Measurements from ENCODE around the gene GORASP2.

The GORASP2 gene

GRCh38 chr2:170891893-170892292 lies 37.2 kb upstream of the GORASP2 start:
- POLR2A ChIA-PET = no interaction called here
- no peak overlapping the region for H3K4me3 ChIP-seq (ENCODE audit: low read depth, low read length)
- no peaks in the 10 kb centered on the region for H3K9me3 ChIP-seq (ENCODE audit: control insufficient read depth, insufficient read depth, low read depth, low read length)
- H3K36me3 ChIP-seq (ENCODE audit: control insufficient read depth in 2 of 2, insufficient read depth in 1 of 2, low read length in 2 of 2) = no peaks in the 10 kb centered on the region
- H3K4me1 ChIP-seq (ENCODE audit: control insufficient read depth, insufficient read depth, low read length) = no peaks in the 10 kb centered on the region
- no peak for TF ChIP-seq ZNF19 (tag by site-specific recombination; IDR thresholded peaks at IDR 0.05; ENCODE audit: low read depth)
- no peak for TF ChIP-seq ZFP3 (tag by site-specific recombination; IDR thresholded peaks at IDR 0.05; ENCODE audit: low read depth)
- TF ChIP-seq ZNF555 (tag by site-specific recombination; conservative IDR thresholded peaks at IDR 0.05) = no peak
- TF ChIP-seq ZNF175 (tag by site-specific recombination; IDR thresholded peaks at IDR 0.05) = no peak
- no peak for TF ChIP-seq GLIS1 (tag by site-specific recombination; IDR thresholded peaks at IDR 0.05)
- TF ChIP-seq MYNN (tag by site-specific recombination; IDR thresholded peaks at IDR 0.05; ENCODE audit: borderline replicate concordance) = no peak
- TF ChIP-seq ZNF138 (tag by site-specific recombination; IDR thresholded peaks at IDR 0.05; ENCODE audit: borderline replicate concordance) = no peak
- TF ChIP-seq, protein P1, sequence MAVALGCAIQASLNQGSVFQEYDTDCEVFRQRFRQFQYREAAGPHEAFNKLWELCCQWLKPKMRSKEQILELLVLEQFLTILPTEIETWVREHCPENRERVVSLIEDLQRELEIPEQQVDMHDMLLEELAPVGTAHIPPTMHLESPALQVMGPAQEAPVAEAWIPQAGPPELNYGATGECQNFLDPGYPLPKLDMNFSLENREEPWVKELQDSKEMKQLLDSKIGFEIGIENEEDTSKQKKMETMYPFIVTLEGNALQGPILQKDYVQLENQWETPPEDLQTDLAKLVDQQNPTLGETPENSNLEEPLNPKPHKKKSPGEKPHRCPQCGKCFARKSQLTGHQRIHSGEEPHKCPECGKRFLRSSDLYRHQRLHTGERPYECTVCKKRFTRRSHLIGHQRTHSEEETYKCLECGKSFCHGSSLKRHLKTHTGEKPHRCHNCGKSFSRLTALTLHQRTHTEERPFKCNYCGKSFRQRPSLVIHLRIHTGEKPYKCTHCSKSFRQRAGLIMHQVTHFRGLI (tag by site-specific recombination; IDR thresholded peaks at IDR 0.05) = no peak
- TF ChIP-seq ZXDB (tag by site-specific recombination; IDR thresholded peaks at IDR 0.05) = no peak
- no peak for TF ChIP-seq ZNF391 (tag by site-specific recombination; IDR thresholded peaks at IDR 0.05; ENCODE audit: borderline replicate concordance, low read depth)
- no peak for TF ChIP-seq ZBTB17 (tag by site-specific recombination; IDR thresholded peaks at IDR 0.05)
- CTCF ChIA-PET = interaction anchor here (1.1 to 1.9 kb wide), 2 partner anchors 19 to 47 kb away, joined by 3 to 9 read pairs; no protein-coding TSS in a partner anchor
- H3K27ac ChIP-seq (ENCODE audit: extremely low read depth, low read depth, low read length) = no peak overlapping the region

GRCh38 chr2:170892391-170892951 lies 36.6 kb upstream of the GORASP2 start:
- CTCF ChIA-PET = interaction anchor here (1.1 to 1.9 kb wide), 2 partner anchors 19 to 47 kb away, joined by 3 to 9 read pairs; no protein-coding TSS in a partner anchor
- Histone ChIP-seq H3K4me1 (ENCODE audit: control insufficient read depth, insufficient read depth, low read length) (no peaks in the 10 kb centered on the region), H3K27ac (ENCODE audit: extremely low read depth, low read depth, low read length) (no peak overlapping the region), H3K4me3 (ENCODE audit: low read depth, low read length) (no peak overlapping the region), H3K36me3 (ENCODE audit: control insufficient read depth in 2 of 2, insufficient read depth in 1 of 2, low read length in 2 of 2) (no peaks in the 10 kb centered on the region), H3K9me3 (ENCODE audit: control insufficient read depth, insufficient read depth, low read depth, low read length) (no peaks in the 10 kb centered on the region)
- POLR2A ChIA-PET = interaction anchor here (0.5 kb wide), 1 partner anchor 18 kb away, joined by 3 read pairs; no protein-coding TSS in a partner anchor
- no peak for TF ChIP-seq ZNF707 (tag by site-specific recombination; IDR thresholded peaks at IDR 0.05)
- no peak for TF ChIP-seq ZNF830 (tag by site-specific recombination; IDR thresholded peaks at IDR 0.05; ENCODE audit: low read depth)
- TF ChIP-seq, protein P2, sequence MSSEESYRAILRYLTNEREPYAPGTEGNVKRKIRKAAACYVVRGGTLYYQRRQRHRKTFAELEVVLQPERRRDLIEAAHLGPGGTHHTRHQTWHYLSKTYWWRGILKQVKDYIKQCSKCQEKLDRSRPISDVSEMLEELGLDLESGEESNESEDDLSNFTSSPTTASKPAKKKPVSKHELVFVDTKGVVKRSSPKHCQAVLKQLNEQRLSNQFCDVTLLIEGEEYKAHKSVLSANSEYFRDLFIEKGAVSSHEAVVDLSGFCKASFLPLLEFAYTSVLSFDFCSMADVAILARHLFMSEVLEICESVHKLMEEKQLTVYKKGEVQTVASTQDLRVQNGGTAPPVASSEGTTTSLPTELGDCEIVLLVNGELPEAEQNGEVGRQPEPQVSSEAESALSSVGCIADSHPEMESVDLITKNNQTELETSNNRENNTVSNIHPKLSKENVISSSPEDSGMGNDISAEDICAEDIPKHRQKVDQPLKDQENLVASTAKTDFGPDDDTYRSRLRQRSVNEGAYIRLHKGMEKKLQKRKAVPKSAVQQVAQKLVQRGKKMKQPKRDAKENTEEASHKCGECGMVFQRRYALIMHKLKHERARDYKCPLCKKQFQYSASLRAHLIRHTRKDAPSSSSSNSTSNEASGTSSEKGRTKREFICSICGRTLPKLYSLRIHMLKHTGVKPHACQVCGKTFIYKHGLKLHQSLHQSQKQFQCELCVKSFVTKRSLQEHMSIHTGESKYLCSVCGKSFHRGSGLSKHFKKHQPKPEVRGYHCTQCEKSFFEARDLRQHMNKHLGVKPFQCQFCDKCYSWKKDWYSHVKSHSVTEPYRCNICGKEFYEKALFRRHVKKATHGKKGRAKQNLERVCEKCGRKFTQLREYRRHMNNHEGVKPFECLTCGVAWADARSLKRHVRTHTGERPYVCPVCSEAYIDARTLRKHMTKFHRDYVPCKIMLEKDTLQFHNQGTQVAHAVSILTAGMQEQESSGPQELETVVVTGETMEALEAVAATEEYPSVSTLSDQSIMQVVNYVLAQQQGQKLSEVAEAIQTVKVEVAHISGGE (tag by site-specific recombination; conservative IDR thresholded peaks at IDR 0.05; ENCODE audit: low read depth) = no peak
- no peak for TF ChIP-seq ZNF366 (tag by site-specific recombination; conservative IDR thresholded peaks at IDR 0.05)

GRCh38 chr2:170895023-170895757 lies 33.9 kb upstream of the GORASP2 start:
- no peaks in the 10 kb centered on the region for H3K36me3 ChIP-seq (ENCODE audit: control insufficient read depth in 2 of 2, insufficient read depth in 1 of 2, low read length in 2 of 2)
- H3K4me1 ChIP-seq (ENCODE audit: control insufficient read depth, insufficient read depth, low read length) = no peaks in the 10 kb centered on the region
- ChIA-PET POLR2A (no interaction called here), CTCF (interaction anchor here (0.5 to 0.8 kb wide), 5 partner anchors 22 to 1232 kb away, joined by 3 to 4 read pairs (median 3); no protein-coding TSS in a partner anchor)
- no peaks in the 10 kb centered on the region for H3K9me3 ChIP-seq (ENCODE audit: control insufficient read depth, insufficient read depth, low read depth, low read length)
- no peak overlapping the region for H3K4me3 ChIP-seq (ENCODE audit: low read depth, low read length)
- H3K27ac ChIP-seq (ENCODE audit: extremely low read depth, low read depth, low read length) = no peak overlapping the region
- TF ChIP-seq ZNF513 (tag by site-specific recombination; IDR thresholded peaks at IDR 0.05) (no peak), ZNF18 (tag by site-specific recombination; IDR thresholded peaks at IDR 0.05) (no peak), ZNF610 (tag by site-specific recombination; IDR thresholded peaks at IDR 0.05; ENCODE audit: borderline replicate concordance) (no peak), ZNF211 (tag by site-specific recombination; IDR thresholded peaks at IDR 0.05; ENCODE audit: low read depth) (no peak), ZNF266 (tag by site-specific recombination; IDR thresholded peaks at IDR 0.05; ENCODE audit: low read depth) (no peak), GLIS1 (tag by site-specific recombination; IDR thresholded peaks at IDR 0.05) (no peak), EGR2 (tag by site-specific recombination; IDR thresholded peaks at IDR 0.05; ENCODE audit: low read depth) (no peak), ZNF596 (tag by site-specific recombination; IDR thresholded peaks at IDR 0.05) (no peak)
